Choroid plexus epithelial cell (primary cell): ENCODE results near the gene IL10RA.

ENCODE experiments used
- DNase-seq: peaks from one replicate; pipeline ENCODE4 v3.0.0-alpha.2; 2010; ENCODE audit warnings: low read depth
- H3K4me3 ChIP-seq: 2 replicates; pipeline ENCODE4 v1.5.1; 2011; ENCODE audit warnings: low read depth, mild to moderate bottlenecking, control low read depth, low read length, moderate library complexity
- TF ChIP-seq, protein P1 (sequence below): conservative IDR thresholded peaks from 2 replicates; pipeline ENCODE4 v1.5.1; 2011; ENCODE audit warnings: low read depth, mild to moderate bottlenecking, control low read depth, inconsistent platforms, low read length, moderate library complexity

Gene IL10RA

GRCh38 chr11:118009864-118010737 lies 23.9 kb downstream of the IL10RA start:
- TF ChIP-seq, protein P1, sequence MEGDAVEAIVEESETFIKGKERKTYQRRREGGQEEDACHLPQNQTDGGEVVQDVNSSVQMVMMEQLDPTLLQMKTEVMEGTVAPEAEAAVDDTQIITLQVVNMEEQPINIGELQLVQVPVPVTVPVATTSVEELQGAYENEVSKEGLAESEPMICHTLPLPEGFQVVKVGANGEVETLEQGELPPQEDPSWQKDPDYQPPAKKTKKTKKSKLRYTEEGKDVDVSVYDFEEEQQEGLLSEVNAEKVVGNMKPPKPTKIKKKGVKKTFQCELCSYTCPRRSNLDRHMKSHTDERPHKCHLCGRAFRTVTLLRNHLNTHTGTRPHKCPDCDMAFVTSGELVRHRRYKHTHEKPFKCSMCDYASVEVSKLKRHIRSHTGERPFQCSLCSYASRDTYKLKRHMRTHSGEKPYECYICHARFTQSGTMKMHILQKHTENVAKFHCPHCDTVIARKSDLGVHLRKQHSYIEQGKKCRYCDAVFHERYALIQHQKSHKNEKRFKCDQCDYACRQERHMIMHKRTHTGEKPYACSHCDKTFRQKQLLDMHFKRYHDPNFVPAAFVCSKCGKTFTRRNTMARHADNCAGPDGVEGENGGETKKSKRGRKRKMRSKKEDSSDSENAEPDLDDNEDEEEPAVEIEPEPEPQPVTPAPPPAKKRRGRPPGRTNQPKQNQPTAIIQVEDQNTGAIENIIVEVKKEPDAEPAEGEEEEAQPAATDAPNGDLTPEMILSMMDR: no peak
- H3K4me3 ChIP-seq: no peak overlapping the region
- DNase-seq: no peak

- DNase-seq: no peak
- H3K4me3 ChIP-seq: no peak overlapping the region
- TF ChIP-seq, protein P1: no peak
These were observed 24.7 kb downstream of the IL10RA start for GRCh38 chr11:118010738-118011461.

GRCh38 chr11:118012083-118012669 lies 26.0 kb downstream of the IL10RA start:
- H3K4me3 ChIP-seq: no peak overlapping the region
- DNase-seq: peak; percentile 13
- TF ChIP-seq, protein P1: no peak

GRCh38 chr11:118014022-118014421 lies 27.8 kb downstream of the IL10RA start:
- H3K4me3 ChIP-seq: no peak overlapping the region
- no peak for DNase-seq
- TF ChIP-seq, protein P1: no peak

- TF ChIP-seq, protein P1: no peak
- no peak for DNase-seq
- no peak overlapping the region for H3K4me3 ChIP-seq
These were observed 29.2 kb downstream of the IL10RA start for GRCh38 chr11:118015385-118015841.

GRCh38 chr11:118016104-118016503 lies 29.9 kb downstream of the IL10RA start:
- DNase-seq: no peak
- TF ChIP-seq, protein P1: no peak
- no peak overlapping the region for H3K4me3 ChIP-seq
